HepG2 (cell line): Measurements from ENCODE around the gene TMTC2. TPM values are rescaled to one million over a fixed set of nuclear protein-coding genes. Genes with fewer than 3 reads are reported as not detected.

ENCODE experiments used
- ATAC-seq: fragments of 200-7000 bp; cut with Tn5 transposase; 3 replicates; pipeline ENCODE4 v1.9.1; 2020; ENCODE audit warnings: mild to moderate bottlenecking, moderate library complexity
- BruUV-seq: library from RNA; stranded (reverse); fragments of 400-500 nt; replicated peaks from 2 replicates; lab custom pipeline; 2021; lab: Mats Ljungman, UMichigan
- CTCF ChIA-PET: fragments of 300-600 bp; formaldehyde crosslinking; extraction: SDS; loops from one replicate; lab custom pipeline; 2021; ENCODE audit warnings: low total read pairs, inconsistent platforms, low intra/inter-chr PET ratio; lab: Yijun Ruan, JAX
- POLR2A ChIA-PET: fragments of 350-600 bp; sonication (Branson Sonifier 250); formaldehyde crosslinking; loops from one replicate; lab custom pipeline; 2020; ENCODE audit warnings: antibody characterized with exemption, inconsistent platforms; lab: Yijun Ruan, JAX
- DNase-seq: peaks from one replicate; pipeline ENCODE4 v3.0.0-alpha.2; 2015; ENCODE audit warnings: low spot score
- FAIRE-seq: peaks from 3 replicates; lab custom pipeline; 2011; peaks lifted over from hg19 to GRCh38; lab: Jason Lieb, UNC
- H2AFZ ChIP-seq: one replicate; pipeline ENCODE4 v1.6.1; 2011; ENCODE audit warnings: low read length, inconsistent platforms
- H3K27ac ChIP-seq: fragments of 300-600 bp; 3 replicates; pipeline ENCODE4 v1.8.0; 2011; ENCODE audit warnings: mixed run types, mild to moderate bottlenecking, mixed read lengths, low read length, inconsistent platforms; ENCODE audit not compliant: insufficient read depth; ENCODE audit errors: extremely low read length
- H3K27me3 ChIP-seq, 2 experiments: fragments of 200-600 bp in 1 of 2; 2 replicates in 1 of 2; 3 replicates in 1 of 2; pipeline versions ENCODE4 v1.6.0 to v1.8.0; 2011; ENCODE audit warnings: low read length in 2 of 2, mild to moderate bottlenecking in 2 of 2, moderate library complexity in 2 of 2, inconsistent platforms in 1 of 2; ENCODE audit not compliant: insufficient read depth in 2 of 2, control insufficient read depth in 1 of 2
- H3K36me3 ChIP-seq, 2 experiments: fragments of 200-600 bp in 1 of 2; replicated peaks in 1 of 2; 2 replicates in 1 of 2; 3 replicates in 1 of 2; pipeline versions ENCODE4 v1.5.1 to v1.8.0; 2011; ENCODE audit warnings: low read length in 2 of 2, inconsistent platforms in 1 of 2; ENCODE audit not compliant: insufficient read depth in 2 of 2, control insufficient read depth in 1 of 2
- H3K4me1 ChIP-seq: 2 replicates; pipeline ENCODE4 v1.5.1; 2012; ENCODE audit warnings: low read length, inconsistent platforms; ENCODE audit not compliant: insufficient read depth
- H3K4me2 ChIP-seq: 2 replicates; pipeline ENCODE4 v1.6.0; 2011; ENCODE audit warnings: low read depth, low read length, inconsistent platforms
- H3K4me3 ChIP-seq, 3 experiments: fragments of 200-600 bp in 1 of 3; sonication (generic), shearing (Covaris generic) in 1 of 3; replicated peaks in 1 of 3; 2 replicates each; pipeline ENCODE4 v1.5.1; 2011 to 2016; ENCODE audit warnings: low read length in 3 of 3, inconsistent platforms in 2 of 3, low read depth in 2 of 3, mild to moderate bottlenecking in 2 of 3, control low read depth in 1 of 3, mixed read lengths in 1 of 3; ENCODE audit not compliant: insufficient read depth in 1 of 3
- H3K79me2 ChIP-seq: one replicate; pipeline ENCODE4 v1.6.1; 2011; ENCODE audit warnings: low read length, inconsistent platforms; ENCODE audit not compliant: insufficient read depth
- H3K9ac ChIP-seq: 2 replicates; pipeline ENCODE4 v1.6.0; 2011; ENCODE audit warnings: mild to moderate bottlenecking, low read depth, low read length, inconsistent platforms; ENCODE audit not compliant: insufficient read depth
- H3K9me3 ChIP-seq: 2 replicates; pipeline ENCODE4 v1.5.1; 2012; ENCODE audit warnings: mild to moderate bottlenecking, low read length
- H4K20me1 ChIP-seq: 2 replicates; pipeline ENCODE4 v1.6.0; 2011; ENCODE audit warnings: inconsistent platforms, mild to moderate bottlenecking, low read length, moderate library complexity; ENCODE audit not compliant: insufficient read depth
- ATF7 ChIP-seq, 2 experiments: fragments of 450-650 bp in 1 of 2; sonication (generic) in 1 of 2; formaldehyde crosslinking in 1 of 2; IDR thresholded peaks; 2 replicates each; pipeline versions ENCODE4 v1.4.0 to v1.6.1; 2016 to 2020; ENCODE audit warnings: antibody characterized with exemption in 1 of 2, mild to moderate bottlenecking in 1 of 2, missing genetic modification reagents in 1 of 2
- HNF4A ChIP-seq: sonication (generic); formaldehyde crosslinking; IDR thresholded peaks from 2 replicates; pipeline ENCODE4 v1.4.0; 2020; ENCODE audit warnings: missing genetic modification reagents
- KLF11 ChIP-seq: IDR thresholded peaks from 2 replicates; pipeline ENCODE4 v1.6.1; 2016; ENCODE audit warnings: missing compliant biosample characterization
- MAFF ChIP-seq: IDR thresholded peaks from 2 replicates; pipeline ENCODE4 v1.6.1; 2011; ENCODE audit warnings: low read depth, low read length, improper control_type of control experiment
- MED8 ChIP-seq: sonication (generic); formaldehyde crosslinking; IDR thresholded peaks from 2 replicates; pipeline ENCODE4 v1.8.1; 2023; ENCODE audit warnings: mild to moderate bottlenecking, missing genetic modification reagents; ENCODE audit not compliant: insufficient replicate concordance
- PBX3 ChIP-seq: sonication (generic); formaldehyde crosslinking; IDR thresholded peaks from 2 replicates; pipeline ENCODE4 v1.8.1; 2023; ENCODE audit warnings: missing genetic modification reagents, inconsistent platforms, borderline replicate concordance
- RBM22 ChIP-seq: fragments of 200-400 bp; formaldehyde crosslinking; optimal IDR thresholded peaks from 2 replicates; pipeline ENCODE3; 2017; ENCODE audit warnings: mild to moderate bottlenecking, low read length, moderate library complexity
- SIX1 ChIP-seq: sonication (generic); formaldehyde crosslinking; IDR thresholded peaks from 2 replicates; pipeline ENCODE4 v1.4.0; 2020; ENCODE audit warnings: missing genetic modification reagents, borderline replicate concordance
- SNAPC4 ChIP-seq: sonication (generic); formaldehyde crosslinking; IDR thresholded peaks from 2 replicates; pipeline ENCODE4 v1.4.0; 2020; ENCODE audit warnings: mild to moderate bottlenecking, missing genetic modification reagents
- ZNF543 ChIP-seq: sonication (generic); formaldehyde crosslinking; IDR thresholded peaks from 2 replicates; pipeline ENCODE4 v1.4.0; 2020; ENCODE audit warnings: mild to moderate bottlenecking, missing genetic modification reagents
- ZNF546 ChIP-seq: sonication (generic); formaldehyde crosslinking; conservative IDR thresholded peaks from 2 replicates; pipeline ENCODE4 v1.8.1; 2023; ENCODE audit warnings: mild to moderate bottlenecking, missing genetic modification reagents
- ZNF672 ChIP-seq: sonication (generic); formaldehyde crosslinking; IDR thresholded peaks from 2 replicates; pipeline ENCODE4 v1.8.1; 2022; ENCODE audit warnings: missing genetic modification reagents
- ZNF761 ChIP-seq: sonication (generic); formaldehyde crosslinking; conservative IDR thresholded peaks from 2 replicates; pipeline ENCODE4 v1.4.0; 2020; ENCODE audit warnings: mild to moderate bottlenecking, missing genetic modification reagents
- WGBS: methylation state at CpG from one replicate; pipeline ENCODE4 v1.1.6; 2017; ENCODE audit warnings: low lambda C conversion rate; 5-methylcytosine and 5-hydroxymethylcytosine counted together
- in situ Hi-C: cut with HindIII; loops from 2 replicates; pipeline ENCODE4 v1.10.0; 2017; ENCODE audit warnings: low pct_unique_long_range_greater_than_20kb; ENCODE audit not compliant: extremely low pct_ligation_motif_present
- intact Hi-C: fragments of 100-400 bp; cut with micrococcal nuclease; formaldehyde crosslinking; loops from one replicate; pipeline ENCODE4 v1.10.0; 2022; ENCODE audit not compliant: unreplicated experiment
- polyA plus RNA-seq, 8 experiments: library from polyadenylated mRNA; depleted of rRNA in 3 of 8; stranded (reverse) in 7 of 8; unstranded in 1 of 8; fragments of >200 nt; fragmentation: Illumina TruSeq in 4 of 8; extraction: Trizol in 4 of 8; gene quantifications; 2 replicates each; pipeline versions ENCODE4 v1.2.1 to v1.2.3, GENCODE V29; 2011 to 2016; ENCODE audit warnings: low read depth in 4 of 8, missing spikeins in 1 of 8, mixed read lengths in 1 of 8; ENCODE audit not compliant: insufficient read depth in 1 of 8
- total RNA-seq, 5 experiments: library from RNA; depleted of rRNA; stranded (reverse); fragments of >200 nt; fragmentation: Illumina TruSeq; extraction: Trizol; gene quantifications; 2 replicates each; pipeline ENCODE4 v1.2.3, GENCODE V29; 2016; ENCODE audit warnings: low read depth in 1 of 5
- TF ChIP-seq, protein P1 (sequence below): IDR thresholded peaks from 2 replicates; pipeline ENCODE4 v1.6.1; 2016
- TF ChIP-seq, protein P2 (sequence below): sonication (generic); formaldehyde crosslinking; IDR thresholded peaks from 2 replicates; pipeline ENCODE4 v1.8.0; 2022; ENCODE audit warnings: missing genetic modification reagents, low read depth, mild to moderate bottlenecking, borderline replicate concordance
- TF ChIP-seq, protein P3 (sequence below): sonication (generic); formaldehyde crosslinking; IDR thresholded peaks from 2 replicates; pipeline ENCODE4 v1.8.1; 2022; ENCODE audit warnings: mild to moderate bottlenecking, missing genetic modification reagents

TMTC2 gene
- total and polyA plus RNA-seq, 2 of the 13 experiments (the other 11 are each of a cell fraction or from before 2014, with no cell fraction given): 0.55 to 0.63 TPM

- H3K36me3 ChIP-seq: no peaks in the 10 kb centered on the region
- ChIA-PET POLR2A (no interaction called here), CTCF (no interaction called here)
- in situ Hi-C loops: no loop called here
- H3K9me3 ChIP-seq: no peaks in the 10 kb centered on the region
- no peak overlapping the region for H3K9ac ChIP-seq
- H3K27me3 ChIP-seq: no peaks in the 10 kb centered on the region
- no peak overlapping the region for H3K4me2 ChIP-seq
- WGBS: 78% methylated on average over 6 of the region's 22 CpGs
- H4K20me1 ChIP-seq: no peaks in the 10 kb centered on the region
- BruUV-seq: no TSS peak
- H3K4me1 ChIP-seq: no peaks in the 10 kb centered on the region
- intact Hi-C loops: no loop called here
- no peak for TF ChIP-seq ZNF672 (CRISPR knock-in tag)
- TF ChIP-seq, protein P1, sequence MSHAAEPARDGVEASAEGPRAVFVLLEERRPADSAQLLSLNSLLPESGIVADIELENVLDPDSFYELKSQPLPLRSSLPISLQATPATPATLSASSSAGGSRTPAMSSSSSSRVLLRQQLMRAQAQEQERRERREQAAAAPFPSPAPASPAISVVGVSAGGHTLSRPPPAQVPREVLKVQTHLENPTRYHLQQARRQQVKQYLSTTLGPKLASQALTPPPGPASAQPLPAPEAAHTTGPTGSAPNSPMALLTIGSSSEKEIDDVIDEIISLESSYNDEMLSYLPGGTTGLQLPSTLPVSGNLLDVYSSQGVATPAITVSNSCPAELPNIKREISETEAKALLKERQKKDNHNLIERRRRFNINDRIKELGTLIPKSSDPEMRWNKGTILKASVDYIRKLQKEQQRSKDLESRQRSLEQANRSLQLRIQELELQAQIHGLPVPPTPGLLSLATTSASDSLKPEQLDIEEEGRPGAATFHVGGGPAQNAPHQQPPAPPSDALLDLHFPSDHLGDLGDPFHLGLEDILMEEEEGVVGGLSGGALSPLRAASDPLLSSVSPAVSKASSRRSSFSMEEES (CRISPR knock-in tag): no peak
- TF ChIP-seq ATF7 (IDR thresholded peaks at IDR 0.05): no peak
- no peak for TF ChIP-seq ATF7 (CRISPR knock-in tag; IDR thresholded peaks at IDR 0.05)
- TF ChIP-seq SIX1 (CRISPR knock-in tag): no peak
- TF ChIP-seq HNF4A (CRISPR knock-in tag): no peak
- TF ChIP-seq, protein P2, sequence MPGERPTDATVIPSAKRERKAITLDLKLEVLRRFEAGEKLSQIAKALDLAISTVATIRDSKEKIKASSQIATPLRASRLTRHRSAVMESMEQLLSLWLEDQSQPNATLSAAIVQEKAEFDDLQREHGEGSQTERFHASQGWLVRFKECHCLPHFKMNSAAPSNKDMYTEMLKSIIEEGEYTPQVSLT (CRISPR knock-in tag): no peak
- TF ChIP-seq ZNF546 (CRISPR knock-in tag): no peak
- no peak for TF ChIP-seq MED8
- no peak for TF ChIP-seq KLF11 (CRISPR knock-in tag)
- TF ChIP-seq, protein P3, sequence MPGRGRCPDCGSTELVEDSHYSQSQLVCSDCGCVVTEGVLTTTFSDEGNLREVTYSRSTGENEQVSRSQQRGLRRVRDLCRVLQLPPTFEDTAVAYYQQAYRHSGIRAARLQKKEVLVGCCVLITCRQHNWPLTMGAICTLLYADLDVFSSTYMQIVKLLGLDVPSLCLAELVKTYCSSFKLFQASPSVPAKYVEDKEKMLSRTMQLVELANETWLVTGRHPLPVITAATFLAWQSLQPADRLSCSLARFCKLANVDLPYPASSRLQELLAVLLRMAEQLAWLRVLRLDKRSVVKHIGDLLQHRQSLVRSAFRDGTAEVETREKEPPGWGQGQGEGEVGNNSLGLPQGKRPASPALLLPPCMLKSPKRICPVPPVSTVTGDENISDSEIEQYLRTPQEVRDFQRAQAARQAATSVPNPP (CRISPR knock-in tag): no peak
- TF ChIP-seq ZNF761 (CRISPR knock-in tag): no peak
- no peak for TF ChIP-seq ZNF543 (CRISPR knock-in tag)
- no peak for TF ChIP-seq SNAPC4 (CRISPR knock-in tag)
- TF ChIP-seq RBM22: no peak
- TF ChIP-seq PBX3 (CRISPR knock-in tag): no peak
- TF ChIP-seq MAFF: no peak
- DNase-seq: no peak
- no peaks in the 10 kb centered on the region for H3K79me2 ChIP-seq
- no peak overlapping the region for H3K27ac ChIP-seq
- no peak overlapping the region for H3K4me3 ChIP-seq
- ATAC-seq: no peak
- no peak overlapping the region for H2AFZ ChIP-seq
- no peak for FAIRE-seq
Measured at GRCh38 chr12:82728710-82729109, 42.0 kb downstream of the TMTC2 start.
